Fibroblast of lung (primary cell): Measurements from ENCODE around the gene TH. TPM values are rescaled to one million over a fixed set of nuclear protein-coding genes. Genes with fewer than 3 reads are reported as not detected.
A peak's percentile ranks its signal among the peaks of the same experiment; 100 is the strongest.

ENCODE experiments used
- DNase-seq, 2 donors: peaks; one replicate each; pipeline versions ENCODE4 v3.0.0 to v3.0.0-alpha.2; 2010; ENCODE audit warnings: low read depth in 2 of 2
- H2AFZ ChIP-seq: 2 replicates; pipeline ENCODE4 v1.5.1; 2012; ENCODE audit warnings: low read length, control low read depth, inconsistent platforms
- H3K27ac ChIP-seq: 2 replicates; pipeline ENCODE4 v1.5.1; 2011; ENCODE audit warnings: low read length, control low read depth; ENCODE audit not compliant: insufficient read depth
- H3K27me3 ChIP-seq: 2 replicates; pipeline ENCODE4 v1.5.1; 2011; ENCODE audit warnings: mild to moderate bottlenecking, low read length; ENCODE audit not compliant: control insufficient read depth, insufficient read depth
- H3K36me3 ChIP-seq: 2 replicates; pipeline ENCODE4 v1.5.1; 2011; ENCODE audit warnings: low read length; ENCODE audit not compliant: control insufficient read depth, insufficient read depth
- H3K4me1 ChIP-seq: 2 replicates; pipeline ENCODE4 v1.5.1; 2011; ENCODE audit warnings: low read length; ENCODE audit not compliant: control insufficient read depth, insufficient read depth; ENCODE audit errors: extremely low read depth
- H3K4me2 ChIP-seq: 2 replicates; pipeline ENCODE4 v1.5.1; 2011; ENCODE audit warnings: low read length, control low read depth; ENCODE audit not compliant: insufficient read depth; ENCODE audit errors: extremely low read depth
- H3K4me3 ChIP-seq, 4 experiments: fragments of 200-600 bp in 1 of 4; sonication (generic) in 1 of 4; replicated peaks in 1 of 4; 2 replicates each; pipeline ENCODE4 v1.5.1; 2011 to 2016; ENCODE audit warnings: low read length in 4 of 4, low read depth in 3 of 4, mild to moderate bottlenecking in 3 of 4, control low read depth in 2 of 4, inconsistent platforms in 1 of 4, mixed read lengths in 1 of 4; ENCODE audit not compliant: insufficient read depth in 1 of 4; ENCODE audit errors: control extremely low read depth in 1 of 4
- H3K79me2 ChIP-seq: 2 replicates; pipeline ENCODE4 v1.5.1; 2012; ENCODE audit warnings: mild to moderate bottlenecking, low read length, inconsistent platforms; ENCODE audit not compliant: control insufficient read depth, insufficient read depth
- H3K9ac ChIP-seq: 2 replicates; pipeline ENCODE4 v1.5.1; 2011; ENCODE audit warnings: mild to moderate bottlenecking, low read length, control low read depth; ENCODE audit not compliant: insufficient read depth
- H3K9me3 ChIP-seq: 2 replicates; pipeline ENCODE4 v1.5.1; 2012; ENCODE audit warnings: low read depth, low read length; ENCODE audit not compliant: control insufficient read depth, insufficient read depth
- H4K20me1 ChIP-seq: 2 replicates; pipeline ENCODE4 v1.5.1; 2011; ENCODE audit warnings: low read length; ENCODE audit not compliant: control insufficient read depth, insufficient read depth; ENCODE audit errors: extremely low read depth
- EZH2 ChIP-seq: IDR thresholded peaks from 2 replicates; pipeline ENCODE4 v1.5.1; 2012; ENCODE audit warnings: low read length, control low read depth, mild to moderate bottlenecking; ENCODE audit errors: missing control alignments
- polyA plus RNA-seq, 2 donors: library from polyadenylated mRNA; depleted of rRNA in 1 of 2; stranded (reverse) in 1 of 2; unstranded in 1 of 2; fragments of >200 nt; gene quantifications; 2 replicates each; pipeline ENCODE4 v1.2.1, GENCODE V29; 2011 to 2012; ENCODE audit warnings: missing spikeins in 1 of 2
- total RNA-seq: library from RNA; depleted of rRNA; stranded (reverse); fragments of >200 nt; gene quantifications from 2 replicates; pipeline ENCODE4 v1.2.1, GENCODE V29; 2014
- TF ChIP-seq, protein P1 (sequence below), 2 donors: IDR thresholded peaks in 1 of 2; conservative IDR thresholded peaks in 1 of 2; 1 replicate in 1 of 2; 2 replicates in 1 of 2; pipeline ENCODE4 v1.5.1; 2011 to 2012; ENCODE audit warnings: low read length in 2 of 2, control low read depth in 1 of 2, inconsistent platforms in 1 of 2, low read depth in 1 of 2, mild to moderate bottlenecking in 1 of 2

TH gene
- total and polyA plus RNA-seq, 2 donors (not counting 1 experiment from before 2014, with no cell fraction given): 0.17 TPM; not detected in 1

DNA sequence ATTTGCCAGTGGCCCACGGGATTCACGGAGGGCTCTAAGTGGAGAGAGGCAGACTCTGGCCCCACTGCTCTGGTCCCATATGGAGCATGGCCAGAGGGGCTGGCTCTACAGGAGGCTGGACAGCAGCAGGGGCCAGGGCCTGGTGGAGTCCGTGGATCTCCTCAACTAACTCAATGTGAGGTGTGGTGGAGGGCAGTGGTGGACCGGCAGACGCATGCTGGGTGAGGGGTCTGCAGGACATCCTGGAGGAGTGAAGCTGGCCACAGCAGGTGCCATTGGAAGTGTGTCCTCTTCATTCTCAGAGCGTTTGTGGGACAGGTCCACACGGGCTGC is 48.0 kb downstream of the TH start:
- Histone ChIP-seq H3K27ac (no peak overlapping the region), H3K9ac (no peak overlapping the region), H3K36me3 (no peaks in the 10 kb centered on the region), H3K9me3 (no peaks in the 10 kb centered on the region), H3K4me1 (no peaks in the 10 kb centered on the region), H3K4me3 (no peak overlapping the region), H3K27me3 (no peaks in the 10 kb centered on the region), H4K20me1 (no peaks in the 10 kb centered on the region), H2AFZ (no peak overlapping the region), H3K4me2 (no peak overlapping the region), H3K79me2 (no peaks in the 10 kb centered on the region)
- TF ChIP-seq, protein P1, sequence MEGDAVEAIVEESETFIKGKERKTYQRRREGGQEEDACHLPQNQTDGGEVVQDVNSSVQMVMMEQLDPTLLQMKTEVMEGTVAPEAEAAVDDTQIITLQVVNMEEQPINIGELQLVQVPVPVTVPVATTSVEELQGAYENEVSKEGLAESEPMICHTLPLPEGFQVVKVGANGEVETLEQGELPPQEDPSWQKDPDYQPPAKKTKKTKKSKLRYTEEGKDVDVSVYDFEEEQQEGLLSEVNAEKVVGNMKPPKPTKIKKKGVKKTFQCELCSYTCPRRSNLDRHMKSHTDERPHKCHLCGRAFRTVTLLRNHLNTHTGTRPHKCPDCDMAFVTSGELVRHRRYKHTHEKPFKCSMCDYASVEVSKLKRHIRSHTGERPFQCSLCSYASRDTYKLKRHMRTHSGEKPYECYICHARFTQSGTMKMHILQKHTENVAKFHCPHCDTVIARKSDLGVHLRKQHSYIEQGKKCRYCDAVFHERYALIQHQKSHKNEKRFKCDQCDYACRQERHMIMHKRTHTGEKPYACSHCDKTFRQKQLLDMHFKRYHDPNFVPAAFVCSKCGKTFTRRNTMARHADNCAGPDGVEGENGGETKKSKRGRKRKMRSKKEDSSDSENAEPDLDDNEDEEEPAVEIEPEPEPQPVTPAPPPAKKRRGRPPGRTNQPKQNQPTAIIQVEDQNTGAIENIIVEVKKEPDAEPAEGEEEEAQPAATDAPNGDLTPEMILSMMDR (conservative IDR thresholded peaks at IDR 0.05 in 1 of 2, IDR thresholded peaks at IDR 0.05 in 1 of 2; ENCODE audit: low read depth in 1 of 2, low read length in 2 of 2): no peak
- no peak for TF ChIP-seq EZH2
- DNase-seq: no peak

DNA sequence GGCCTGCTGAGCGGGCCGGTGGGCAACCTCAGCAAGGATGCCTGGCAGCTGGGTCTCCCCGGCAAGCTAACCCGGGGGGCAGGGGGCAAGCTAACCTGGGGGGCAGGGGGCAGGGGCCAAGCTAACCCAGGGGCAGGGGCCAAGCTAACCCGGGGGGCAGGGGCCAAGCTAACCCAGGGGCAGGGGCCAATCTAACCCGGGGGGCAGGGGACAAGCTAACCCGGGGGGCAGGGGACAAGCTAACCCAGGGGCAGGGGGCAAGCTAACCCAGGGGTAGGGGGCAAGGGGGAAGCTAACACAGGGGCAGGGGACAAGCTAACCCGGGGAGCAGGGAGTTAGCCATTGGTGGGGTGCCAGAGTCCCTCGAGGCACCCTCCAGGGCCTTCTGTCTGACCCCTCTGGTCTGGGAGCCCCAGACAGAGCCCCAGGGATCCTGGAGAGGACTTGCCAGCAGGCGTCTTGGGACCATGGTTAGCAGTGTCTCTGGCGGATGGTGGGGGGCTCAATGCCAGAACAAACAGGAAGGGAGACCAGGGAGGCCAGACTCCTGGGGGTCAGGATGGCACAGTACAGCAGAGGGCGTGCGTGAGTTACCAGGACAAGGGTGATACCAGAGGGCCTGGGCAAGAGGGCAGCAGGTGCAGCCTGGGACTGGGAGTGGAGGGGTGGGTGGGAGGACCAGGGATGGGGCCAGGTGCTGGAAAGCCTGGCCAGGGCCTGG is 48.5 kb downstream of the TH start:
- Histone ChIP-seq H4K20me1 (no peaks in the 10 kb centered on the region), H3K4me3 (no peak overlapping the region), H2AFZ (no peak overlapping the region), H3K4me2 (no peak overlapping the region), H3K36me3 (no peaks in the 10 kb centered on the region), H3K4me1 (no peaks in the 10 kb centered on the region), H3K27ac (no peak overlapping the region), H3K9me3 (no peaks in the 10 kb centered on the region), H3K9ac (no peak overlapping the region), H3K79me2 (no peaks in the 10 kb centered on the region), H3K27me3 (no peaks in the 10 kb centered on the region)
- DNase-seq: no peak
- TF ChIP-seq EZH2: no peak
- TF ChIP-seq, protein P1 (conservative IDR thresholded peaks at IDR 0.05 in 1 of 2, IDR thresholded peaks at IDR 0.05 in 1 of 2; ENCODE audit: low read depth in 1 of 2, low read length in 2 of 2): no peak

DNA sequence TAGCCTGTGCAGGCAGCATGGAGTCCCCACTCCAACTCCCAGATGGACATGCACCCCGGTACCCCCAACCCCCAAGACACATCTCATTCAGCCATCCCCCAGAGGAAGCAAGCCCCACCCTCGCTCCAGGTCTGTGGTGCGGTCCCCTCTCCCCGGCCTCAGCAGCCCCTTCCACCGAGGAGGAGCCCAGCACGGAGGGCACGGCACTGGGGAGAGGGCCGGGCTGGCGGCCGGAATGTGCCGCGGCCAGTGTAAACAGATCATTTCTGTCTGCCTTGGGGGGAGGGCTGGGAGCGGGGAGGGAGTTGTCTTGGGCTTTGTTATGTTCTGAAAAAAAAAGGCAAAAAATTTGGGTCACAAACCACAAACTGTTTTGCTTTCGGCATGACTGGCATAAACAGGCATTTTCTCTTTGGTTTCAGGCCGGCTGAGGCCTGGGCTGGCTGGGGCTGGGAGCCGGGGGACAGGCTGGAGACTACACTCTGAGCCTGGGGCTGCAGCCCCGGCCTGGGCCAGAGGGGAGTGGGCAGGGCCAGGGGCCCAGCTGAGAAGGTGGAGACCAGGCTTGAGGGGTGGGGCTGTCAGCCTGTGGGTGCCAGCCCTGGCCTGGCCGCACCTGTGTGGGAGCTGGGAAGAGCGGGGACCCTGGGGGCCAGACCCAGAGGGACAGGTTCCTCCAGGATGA is 49.3 kb downstream of the TH start:
- no peaks in the 10 kb centered on the region for H3K36me3 ChIP-seq
- H3K27me3 ChIP-seq: no peaks in the 10 kb centered on the region
- no peaks in the 10 kb centered on the region for H3K79me2 ChIP-seq
- H3K9ac ChIP-seq: no peak overlapping the region
- H4K20me1 ChIP-seq: no peaks in the 10 kb centered on the region
- no peak overlapping the region for H3K4me2 ChIP-seq
- H3K9me3 ChIP-seq: no peaks in the 10 kb centered on the region
- no peak overlapping the region for H3K4me3 ChIP-seq
- H2AFZ ChIP-seq: no peak overlapping the region
- peak; percentile 61 to 62 for DNase-seq
- no peaks in the 10 kb centered on the region for H3K4me1 ChIP-seq
- H3K27ac ChIP-seq: no peak overlapping the region
- TF ChIP-seq, protein P1 (conservative IDR thresholded peaks at IDR 0.05 in 1 of 2, IDR thresholded peaks at IDR 0.05 in 1 of 2; ENCODE audit: low read depth in 1 of 2, low read length in 2 of 2): no peak
